Caco-2 (cell line): Measurements from ENCODE around the gene FOXB2. TPM values are rescaled to one million over a fixed set of nuclear protein-coding genes. Genes with fewer than 3 reads are reported as not detected.
"Not testable (repeated sequence)": the region's sequence is repeated elsewhere in the genome, so short reads cannot be mapped to it uniquely, and the experiment has no call there.

Experiments
- BruUV-seq: library from RNA; stranded (reverse); fragments of 400-500 nt; replicated peaks from 2 replicates; lab custom pipeline; 2021; lab: Mats Ljungman, UMichigan
- CTCF ChIA-PET: fragments of 300-600 bp; sonication (Branson Sonifier 250); formaldehyde crosslinking; loops from one replicate; lab custom pipeline; 2022; ENCODE audit warnings: antibody characterized with exemption; lab: Charles Lee
- POLR2A ChIA-PET: fragments of 300-600 bp; sonication (Branson Sonifier 250); formaldehyde crosslinking; loops from one replicate; lab custom pipeline; 2022; ENCODE audit warnings: antibody characterized with exemption; lab: Charles Lee
- DNase-seq, 2 experiments: peaks; one replicate each; pipeline versions ENCODE4 v3.0.0 to v3.0.0-alpha.2; 2020 to 2022
- H3K27me3 ChIP-seq: replicated peaks from 2 replicates; pipeline ENCODE4 v1.6.0; 2011; ENCODE audit warnings: low read length; ENCODE audit not compliant: control insufficient read depth, insufficient read depth
- H3K36me3 ChIP-seq: 2 replicates; pipeline ENCODE4 v1.5.1; 2011; ENCODE audit warnings: low read length; ENCODE audit not compliant: control insufficient read depth, insufficient read depth
- H3K4me1 ChIP-seq: fragments of 250-450 bp; sonication (Bioruptor Pico); 2 replicates; pipeline ENCODE4 v1.5.1; 2020; ENCODE audit warnings: mild to moderate bottlenecking
- H3K4me3 ChIP-seq: 2 replicates; pipeline ENCODE4 v1.5.1; 2011; ENCODE audit warnings: low read depth, mild to moderate bottlenecking, control low read depth, low read length
- H3K9me3 ChIP-seq: fragments of 250-450 bp; sonication (Bioruptor Pico); 2 replicates; pipeline ENCODE4 v1.5.1; 2020; ENCODE audit warnings: mild to moderate bottlenecking, moderate library complexity
- H3K27ac Mint-ChIP-seq: one replicate; pipeline ENCODE4 v1.8.0; 2022; ENCODE audit warnings: mixed read lengths; ENCODE audit not compliant: unreplicated experiment
- H3K27me3 Mint-ChIP-seq: one replicate; pipeline ENCODE4 v1.8.0; 2022; ENCODE audit warnings: mixed read lengths; ENCODE audit not compliant: insufficient read depth, unreplicated experiment
- H3K36me3 Mint-ChIP-seq: one replicate; pipeline ENCODE4 v1.8.0; 2022; ENCODE audit warnings: mild to moderate bottlenecking, mixed read lengths; ENCODE audit not compliant: insufficient read depth, unreplicated experiment
- H3K4me1 Mint-ChIP-seq: one replicate; pipeline ENCODE4 v1.8.0; 2022; ENCODE audit warnings: low read depth, mixed read lengths; ENCODE audit not compliant: unreplicated experiment
- H3K4me3 Mint-ChIP-seq: one replicate; pipeline ENCODE4 v1.8.0; 2022; ENCODE audit warnings: mild to moderate bottlenecking, moderate library complexity, mixed read lengths; ENCODE audit not compliant: unreplicated experiment
- H3K9me3 Mint-ChIP-seq: one replicate; pipeline ENCODE4 v1.8.0; 2022; ENCODE audit warnings: mixed read lengths; ENCODE audit not compliant: unreplicated experiment
- CTCF ChIP-seq, 2 experiments: fragments of 200-600 bp in 1 of 2; IDR thresholded peaks; 1 replicate in 1 of 2; 2 replicates in 1 of 2; pipeline versions ENCODE4 v1.5.1 to v1.8.0; 2011 to 2022; ENCODE audit warnings: antibody characterized with exemption in 1 of 2, control low read depth in 1 of 2, inconsistent platforms in 1 of 2, low read depth in 1 of 2, low read length in 1 of 2, mild to moderate bottlenecking in 1 of 2, moderate library complexity in 1 of 2; ENCODE audit not compliant: insufficient read depth in 1 of 2, severe bottlenecking in 1 of 2, unreplicated experiment in 1 of 2
- intact Hi-C: fragments of 100-400 bp; cut with micrococcal nuclease; formaldehyde crosslinking; loops from one replicate; pipeline ENCODE4 v1.10.0; 2022; ENCODE audit not compliant: unreplicated experiment
- total RNA-seq: library from RNA; stranded (reverse); gene quantifications from 2 replicates; pipeline ENCODE4 v1.2.3, GENCODE V29; 2022

FOXB2 gene
- total RNA-seq, 1 experiment from 2014 or later, result not detected

GRCh38 chr9:77030045-77030444 lies 10.6 kb downstream of the FOXB2 start:
- TF ChIP-seq CTCF (IDR thresholded peaks at IDR 0.05; ENCODE audit: insufficient read depth in 1 of 2, low read depth in 1 of 2, low read length in 1 of 2, severe bottlenecking in 1 of 2, unreplicated experiment in 1 of 2), result no peak
- no peak overlapping the region for H3K4me3 Mint-ChIP-seq
- ChIA-PET CTCF (no interaction called here), POLR2A (no interaction called here)
- no peaks in the 10 kb centered on the region for H3K9me3 Mint-ChIP-seq
- H3K27ac Mint-ChIP-seq, result no peak overlapping the region
- H3K9me3 ChIP-seq, result no peaks in the 10 kb centered on the region
- H3K36me3 ChIP-seq, result no peaks in the 10 kb centered on the region
- H3K27me3 ChIP-seq, result no peaks in the 10 kb centered on the region
- no peaks in the 10 kb centered on the region for H3K4me1 Mint-ChIP-seq
- no peaks in the 10 kb centered on the region for H3K4me1 ChIP-seq
- DNase-seq, result no peak
- intact Hi-C loops, result no loop called here
- BruUV-seq, result no TSS peak
- H3K36me3 Mint-ChIP-seq, result no peaks in the 10 kb centered on the region
- no peaks in the 10 kb centered on the region for H3K27me3 Mint-ChIP-seq
- no peak overlapping the region for H3K4me3 ChIP-seq

GRCh38 chr9:77038281-77039036 lies 19.0 kb downstream of the FOXB2 start:
- POLR2A ChIA-PET, result no interaction called here
- Histone ChIP-seq H3K27me3 (no peaks in the 10 kb centered on the region), H3K4me3 (no peak overlapping the region), H3K4me1 (no peaks in the 10 kb centered on the region), H3K36me3 (no peaks in the 10 kb centered on the region), H3K9me3 (no peaks in the 10 kb centered on the region)
- DNase-seq, result no peak
- Mint-ChIP-seq H3K27me3 (no peaks in the 10 kb centered on the region), H3K27ac (no peak overlapping the region), H3K4me3 (no peak overlapping the region), H3K4me1 (no peaks in the 10 kb centered on the region), H3K36me3 (no peaks in the 10 kb centered on the region), H3K9me3 (no peaks in the 10 kb centered on the region)
- intact Hi-C loops, result no loop called here
- CTCF ChIA-PET, result no interaction called here
- TF ChIP-seq CTCF (IDR thresholded peaks at IDR 0.05; ENCODE audit: insufficient read depth in 1 of 2, low read depth in 1 of 2, low read length in 1 of 2, severe bottlenecking in 1 of 2, unreplicated experiment in 1 of 2), result no peak
- BruUV-seq, result no TSS peak

GRCh38 chr9:77040340-77040739 lies 20.9 kb downstream of the FOXB2 start:
- DNase-seq, result no peak
- no peak overlapping the region for H3K4me3 ChIP-seq
- BruUV-seq, result no TSS peak
- H3K36me3 ChIP-seq, result no peaks in the 10 kb centered on the region
- H3K4me1 ChIP-seq, result no peaks in the 10 kb centered on the region
- POLR2A ChIA-PET, result no interaction called here
- intact Hi-C loops, result no loop called here
- no peaks in the 10 kb centered on the region for H3K27me3 ChIP-seq
- Mint-ChIP-seq H3K36me3 (no peaks in the 10 kb centered on the region), H3K4me3 (no peak overlapping the region), H3K4me1 (no peaks in the 10 kb centered on the region), H3K27me3 (no peaks in the 10 kb centered on the region), H3K27ac (no peak overlapping the region), H3K9me3 (no peaks in the 10 kb centered on the region)
- H3K9me3 ChIP-seq, result no peaks in the 10 kb centered on the region
- CTCF ChIA-PET, result no interaction called here
- TF ChIP-seq CTCF (IDR thresholded peaks at IDR 0.05; ENCODE audit: insufficient read depth in 1 of 2, low read depth in 1 of 2, low read length in 1 of 2, severe bottlenecking in 1 of 2, unreplicated experiment in 1 of 2), result no peak

GRCh38 chr9:77043743-77044142 lies 24.3 kb downstream of the FOXB2 start:
- H3K36me3 Mint-ChIP-seq, H3K4me3 Mint-ChIP-seq, CTCF ChIA-PET, intact Hi-C loops, POLR2A ChIA-PET, H3K4me1 Mint-ChIP-seq, H3K27me3 Mint-ChIP-seq, H3K27ac Mint-ChIP-seq, H3K4me1 ChIP-seq, H3K27me3 ChIP-seq, H3K9me3 Mint-ChIP-seq, H3K4me3 ChIP-seq, H3K9me3 ChIP-seq, BruUV-seq, DNase-seq, H3K36me3 ChIP-seq: not testable (repeated sequence)

- H3K9me3 ChIP-seq, BruUV-seq, H3K36me3 ChIP-seq, H3K27ac Mint-ChIP-seq, POLR2A ChIA-PET, H3K4me1 Mint-ChIP-seq, H3K27me3 Mint-ChIP-seq, H3K4me3 ChIP-seq, DNase-seq, H3K9me3 Mint-ChIP-seq, H3K4me3 Mint-ChIP-seq, CTCF ChIA-PET, H3K27me3 ChIP-seq, H3K36me3 Mint-ChIP-seq, H3K4me1 ChIP-seq, intact Hi-C loops: not testable (repeated sequence)
Measured at GRCh38 chr9:77060681-77061080, 41.2 kb downstream of the FOXB2 start.
